ENCODE data around the gene BDNF.

DNA sequence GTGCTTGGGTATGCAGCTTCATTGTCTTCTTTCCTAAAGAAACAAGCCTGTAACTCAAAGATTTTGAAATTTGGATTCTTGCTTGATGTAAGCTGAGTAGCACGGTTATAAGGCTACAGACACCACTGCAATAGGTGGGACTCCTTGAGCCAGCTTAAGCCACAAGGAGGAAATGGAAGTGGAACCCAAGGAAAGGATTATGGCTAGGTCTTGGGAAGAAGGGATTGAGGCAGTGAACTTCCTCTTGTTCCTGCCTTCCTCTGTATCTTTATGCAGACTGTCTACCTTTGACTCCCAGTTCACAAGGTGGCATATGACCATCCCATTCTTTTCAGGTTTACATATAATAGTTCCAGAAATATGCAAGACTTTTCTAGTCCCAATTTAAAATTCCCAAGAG lies 72.3 kb downstream of the BDNF start:
- TF ChIP-seq EZH2 (IDR thresholded peaks at IDR 0.05; ENCODE audit: low read depth, unreplicated experiment) (no peak), CTCF (conservative IDR thresholded peaks at IDR 0.05; ENCODE audit: low read depth in 2 of 2) (no peak)

Measured in GM23338 (cell line).